Inferior parietal cortex (tissue), 1 donor: ENCODE data around the gene PRDM2.
A peak's percentile ranks its signal among the peaks of the same experiment; 100 is the strongest.

Source experiments
- DNase-seq: peaks from one replicate; pipeline ENCODE4 v3.0.0-alpha.2; 2016; ENCODE audit errors: extremely low spot score

PRDM2 gene

GRCh38 chr1:13732971-13733667 lies 33.1 kb downstream of the PRDM2 start:
- DNase-seq = no peak

- DNase-seq = no peak
Observed at GRCh38 chr1:13733711-13734110, 33.7 kb downstream of the PRDM2 start.

DNA sequence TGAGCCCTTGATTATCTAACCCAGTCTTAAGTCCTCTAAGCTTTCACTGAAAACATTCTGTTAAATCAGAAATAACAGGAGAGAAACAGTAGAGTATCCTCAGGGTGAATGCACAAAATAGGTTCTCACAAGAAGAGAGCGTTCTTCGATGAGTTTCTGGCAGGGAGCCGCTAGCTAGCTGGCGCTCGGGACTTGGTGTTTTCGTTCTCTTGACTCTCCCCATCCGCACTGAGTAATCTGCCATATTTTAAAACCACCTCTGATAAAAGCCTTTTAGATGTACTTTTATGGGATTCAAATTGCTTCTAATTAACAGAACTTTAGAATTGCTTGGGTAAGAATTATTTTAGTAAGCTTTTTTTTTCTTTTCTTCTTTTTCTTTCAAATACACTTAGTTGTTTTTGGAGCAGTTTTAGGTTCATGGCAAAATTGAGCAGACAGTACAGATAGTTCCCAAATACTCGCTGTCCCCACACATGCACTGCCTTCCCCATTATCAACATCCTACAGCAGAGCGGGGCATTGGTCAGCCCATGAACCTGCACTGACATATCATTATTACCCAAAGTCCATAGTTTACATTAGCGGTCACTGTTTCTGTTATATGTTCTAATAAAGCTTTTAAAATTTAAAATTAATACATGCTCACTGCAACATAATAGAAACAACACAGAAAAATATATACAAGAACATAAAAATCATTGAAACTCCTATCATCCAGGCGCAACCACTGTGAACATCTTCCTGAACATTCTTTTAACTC lies 35.4 kb downstream of the PRDM2 start:
- no peak for DNase-seq

DNA sequence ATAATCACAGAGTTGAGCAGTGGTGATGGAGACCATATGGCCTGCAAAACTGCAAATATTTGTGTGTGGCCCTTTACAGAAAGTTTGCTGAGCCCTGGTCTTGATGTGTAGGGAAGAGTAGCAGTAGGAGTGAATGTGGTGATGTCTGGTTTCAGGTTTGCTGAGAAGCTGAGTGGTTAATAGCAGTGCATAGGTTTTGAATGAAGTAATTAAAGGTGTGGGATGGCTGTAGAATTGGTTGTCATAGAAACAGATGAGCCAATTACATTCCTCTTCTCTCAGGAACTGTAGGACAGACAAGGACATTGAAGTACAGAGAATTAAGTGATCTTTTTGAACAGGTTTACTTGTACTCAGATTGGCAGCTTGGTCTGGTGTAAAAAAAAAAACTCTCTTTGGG lies 37.4 kb downstream of the PRDM2 start:
- DNase-seq = no peak

- no peak for DNase-seq
Observed at GRCh38 chr1:13746342-13746741, 46.4 kb downstream of the PRDM2 start.

DNA sequence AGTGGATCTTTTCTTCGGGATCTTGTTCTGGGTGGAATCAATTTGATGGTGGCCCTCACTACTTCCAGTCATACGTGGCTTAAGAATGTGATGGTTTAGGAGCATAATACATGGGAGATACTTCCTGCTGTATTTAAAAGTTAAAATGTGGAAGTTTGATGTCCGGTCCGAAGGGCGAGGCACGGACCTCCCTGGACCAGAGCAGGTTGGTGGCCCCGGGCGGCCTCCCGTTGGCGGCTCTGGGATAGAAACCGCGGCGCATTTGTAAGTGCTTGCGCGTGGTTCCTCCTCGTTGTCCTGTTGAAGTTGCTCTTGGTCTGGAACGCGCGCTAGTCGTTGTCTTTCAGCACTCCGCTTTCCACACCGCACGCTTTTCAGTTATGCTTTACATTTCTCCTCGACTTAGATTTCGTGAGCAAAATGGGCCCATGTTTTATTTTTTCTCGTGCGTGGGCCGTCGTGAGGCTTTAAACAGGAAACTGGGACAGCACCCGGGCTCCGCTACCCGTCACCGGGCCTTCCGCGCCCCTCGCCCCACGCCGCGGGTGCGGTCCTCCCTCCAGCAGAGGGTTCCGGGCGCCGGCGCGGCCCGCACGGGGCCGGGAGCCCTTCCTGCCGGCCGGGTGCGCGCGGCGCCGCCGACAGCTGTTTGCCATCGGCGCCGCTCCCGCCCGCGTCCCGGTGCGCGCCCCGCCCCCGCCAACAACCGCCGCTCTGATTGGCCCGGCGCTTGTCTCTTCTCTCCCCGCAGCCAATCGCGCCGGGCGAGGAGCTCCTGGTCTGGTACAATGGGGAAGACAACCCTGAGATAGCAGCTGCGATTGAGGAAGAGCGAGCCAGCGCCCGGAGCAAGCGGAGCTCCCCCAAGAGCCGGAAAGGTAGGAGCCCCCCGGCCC lies 48.9 kb downstream of the PRDM2 start:
- DNase-seq = peak; percentile 95

DNA sequence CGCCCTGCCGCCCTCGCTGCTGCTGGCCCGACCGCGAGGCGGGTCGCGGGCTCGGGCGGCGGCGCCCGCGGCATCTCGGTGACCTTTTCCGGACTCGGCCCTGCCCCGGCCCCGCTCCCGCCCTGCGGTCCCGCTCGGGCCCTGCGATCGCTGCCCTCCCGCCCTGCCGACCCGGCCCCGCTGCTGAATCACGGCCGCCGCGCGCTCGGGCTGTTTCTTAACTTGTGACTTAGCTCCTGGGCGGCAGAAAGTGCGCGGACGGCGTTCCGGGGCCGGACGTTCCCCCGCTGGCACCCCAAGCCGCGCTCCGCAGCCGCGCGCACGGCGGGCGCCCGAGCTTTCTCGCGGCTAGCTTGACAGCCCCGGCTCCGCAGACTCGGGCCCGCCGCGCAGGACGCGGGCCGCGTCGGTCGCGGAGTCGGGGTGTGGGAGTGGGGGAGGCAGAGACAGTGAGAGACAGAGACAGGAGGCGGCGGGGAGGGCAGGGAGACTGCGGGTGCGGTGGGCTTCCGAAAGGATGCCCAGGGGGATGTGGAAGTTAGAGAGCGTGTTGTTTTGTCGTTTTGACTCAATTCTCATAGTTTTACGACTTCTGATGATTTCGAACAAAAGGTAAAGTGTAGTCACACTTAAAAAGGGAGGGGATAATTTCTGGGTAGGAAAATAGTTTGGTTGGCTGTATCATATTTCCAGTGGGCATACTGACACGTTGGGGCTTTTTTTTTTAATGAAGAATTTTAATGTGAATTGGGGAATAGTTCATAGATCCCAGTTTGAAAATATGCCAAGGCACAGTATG lies 49.8 kb downstream of the PRDM2 start:
- no peak for DNase-seq

GRCh38 chr1:13751458-13751871 lies 51.5 kb downstream of the PRDM2 start:
- DNase-seq = no peak

- DNase-seq = no peak
Observed at GRCh38 chr1:13751985-13752384, 52.0 kb downstream of the PRDM2 start.

- no peak for DNase-seq
Observed at GRCh38 chr1:13752852-13753251, 52.9 kb downstream of the PRDM2 start.

GRCh38 chr1:13753636-13754402 lies 53.8 kb downstream of the PRDM2 start:
- no peak for DNase-seq

GRCh38 chr1:13754510-13755103 lies 54.6 kb downstream of the PRDM2 start:
- DNase-seq = no peak

GRCh38 chr1:13756557-13757315 lies 56.7 kb downstream of the PRDM2 start:
- DNase-seq = no peak

- no peak for DNase-seq
Observed at GRCh38 chr1:13757693-13758092, 57.7 kb downstream of the PRDM2 start.

GRCh38 chr1:13759072-13759471 lies 59.1 kb downstream of the PRDM2 start:
- no peak for DNase-seq

DNA sequence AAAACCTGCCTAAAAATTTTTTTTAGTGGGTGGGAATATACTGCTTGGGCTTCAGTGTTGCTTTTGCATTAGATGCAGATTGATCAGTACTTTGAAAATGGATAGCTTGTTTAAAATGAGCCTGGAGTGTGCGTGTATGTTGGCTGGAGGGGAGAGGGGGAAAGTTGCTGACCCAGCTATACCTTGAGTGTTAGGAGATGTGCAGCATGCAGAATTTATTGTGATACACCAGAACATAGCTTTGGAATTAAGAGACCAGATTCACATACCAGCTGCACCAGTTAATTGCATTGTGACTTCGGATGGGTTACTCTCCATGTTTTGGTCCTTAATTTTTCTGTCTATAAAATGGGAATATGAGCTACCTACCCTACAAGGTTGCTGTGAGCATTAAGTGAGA lies 60.4 kb downstream of the PRDM2 start:
- DNase-seq = no peak

- no peak for DNase-seq
Observed at GRCh38 chr1:13760921-13761320, 60.9 kb downstream of the PRDM2 start.

GRCh38 chr1:13761883-13762282 lies 61.9 kb downstream of the PRDM2 start:
- no peak for DNase-seq

DNA sequence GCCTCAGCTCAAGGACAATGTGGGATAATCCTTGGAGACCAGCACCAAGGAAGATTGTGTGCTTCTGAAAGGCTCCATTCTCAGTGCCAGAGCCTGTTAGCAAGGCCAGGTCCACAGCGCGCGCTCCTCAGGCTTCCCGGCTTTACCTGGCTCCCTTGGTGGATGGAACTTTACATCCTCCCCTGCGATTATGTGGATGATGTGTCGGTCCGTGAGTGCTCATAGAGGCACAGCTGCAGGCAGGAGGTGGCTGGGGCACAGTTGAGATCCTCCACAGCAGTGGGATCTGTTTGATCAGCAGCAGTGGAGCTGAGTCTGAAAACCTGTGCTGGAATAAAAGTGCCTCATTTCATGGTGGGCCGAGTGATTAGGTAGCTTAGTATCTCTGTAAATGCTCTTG lies 62.7 kb downstream of the PRDM2 start:
- DNase-seq = no peak

DNA sequence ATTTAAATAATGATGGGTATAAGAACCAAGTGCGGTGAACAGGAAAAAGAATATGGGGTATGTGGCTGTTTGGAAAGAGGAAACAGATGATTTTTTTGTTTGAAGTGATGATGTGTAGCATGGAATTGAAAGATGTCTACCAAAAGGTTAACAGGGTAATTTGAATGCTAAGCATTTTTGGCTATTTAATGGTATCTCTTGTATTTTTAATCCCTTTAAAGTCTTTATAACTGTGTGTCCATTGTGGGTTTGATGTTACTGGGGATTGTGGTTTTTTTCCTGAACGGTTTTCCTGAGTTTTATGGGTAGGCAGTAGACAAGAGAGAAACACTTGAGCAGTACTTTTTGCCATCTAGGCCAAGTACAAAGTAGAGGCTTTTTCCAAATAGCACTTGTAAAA lies 63.2 kb downstream of the PRDM2 start:
- no peak for DNase-seq
